Stimulated activated CD8-positive, alpha-beta memory T cell treated with anti-CD3 and anti-CD28 coated beads, Interleukin-4, amount 100 ng/mL, for 4 hours (primary cell): ENCODE data around the gene RASGEF1C.
"Not testable (repeated sequence)": the region's sequence is repeated elsewhere in the genome, so short reads cannot be mapped to it uniquely, and the experiment has no call there.

Experiments
- DNase-seq, 2 donors: peaks; one replicate each; pipeline ENCODE4 v3.0.0-alpha.2; 2020; ENCODE audit warnings: low read depth in 2 of 2, low spot score in 1 of 2

RASGEF1C gene

GRCh38 chr5:180101451-180102105 lies 107.4 kb downstream of the RASGEF1C start:
- no peak for DNase-seq

GRCh38 chr5:180100621-180101450 lies 108.2 kb downstream of the RASGEF1C start:
- DNase-seq = no peak

DNA sequence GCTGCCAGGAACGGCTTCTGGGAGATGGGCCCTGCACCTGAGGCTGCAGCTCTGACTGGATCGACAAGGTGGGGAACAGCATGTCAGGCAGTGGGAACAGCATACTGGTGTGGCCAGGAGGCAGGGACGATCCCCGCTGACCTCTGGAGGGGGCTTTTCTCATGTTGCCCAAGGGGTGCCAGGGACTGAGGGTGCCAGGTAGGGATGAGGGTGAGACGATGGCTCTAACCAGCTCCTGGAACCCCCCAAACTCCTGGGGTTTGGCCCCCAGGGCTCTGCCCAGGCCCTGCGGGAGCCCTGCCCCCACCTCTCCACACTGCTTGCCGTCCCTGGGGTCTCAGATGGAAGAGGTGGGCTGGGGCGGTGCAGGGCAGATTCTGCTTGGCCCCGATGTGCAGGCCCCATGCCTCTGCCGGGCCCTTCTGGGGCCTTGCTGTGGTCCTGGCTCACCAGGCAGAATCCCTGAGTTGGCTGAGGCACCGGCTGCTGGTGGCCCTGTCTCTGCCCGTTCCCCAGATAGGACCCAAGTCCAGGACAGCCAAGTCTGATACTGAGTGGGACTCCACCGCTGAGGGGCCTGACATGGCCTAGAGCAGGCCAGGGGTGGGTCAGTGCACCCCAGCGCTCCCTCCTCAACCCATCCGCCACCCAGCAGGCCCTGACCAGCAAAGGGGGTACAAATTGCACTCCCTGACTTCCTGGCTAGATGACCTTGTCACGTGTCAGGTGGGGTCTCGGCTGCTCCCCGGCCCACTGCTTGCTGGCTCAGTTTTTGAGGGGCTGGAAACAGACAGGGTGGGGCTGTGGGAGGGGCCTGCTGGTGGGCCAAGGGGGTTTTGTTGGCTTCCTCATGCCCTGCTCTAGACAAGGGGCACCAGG lies 109.0 kb downstream of the RASGEF1C start:
- DNase-seq = no peak

DNA sequence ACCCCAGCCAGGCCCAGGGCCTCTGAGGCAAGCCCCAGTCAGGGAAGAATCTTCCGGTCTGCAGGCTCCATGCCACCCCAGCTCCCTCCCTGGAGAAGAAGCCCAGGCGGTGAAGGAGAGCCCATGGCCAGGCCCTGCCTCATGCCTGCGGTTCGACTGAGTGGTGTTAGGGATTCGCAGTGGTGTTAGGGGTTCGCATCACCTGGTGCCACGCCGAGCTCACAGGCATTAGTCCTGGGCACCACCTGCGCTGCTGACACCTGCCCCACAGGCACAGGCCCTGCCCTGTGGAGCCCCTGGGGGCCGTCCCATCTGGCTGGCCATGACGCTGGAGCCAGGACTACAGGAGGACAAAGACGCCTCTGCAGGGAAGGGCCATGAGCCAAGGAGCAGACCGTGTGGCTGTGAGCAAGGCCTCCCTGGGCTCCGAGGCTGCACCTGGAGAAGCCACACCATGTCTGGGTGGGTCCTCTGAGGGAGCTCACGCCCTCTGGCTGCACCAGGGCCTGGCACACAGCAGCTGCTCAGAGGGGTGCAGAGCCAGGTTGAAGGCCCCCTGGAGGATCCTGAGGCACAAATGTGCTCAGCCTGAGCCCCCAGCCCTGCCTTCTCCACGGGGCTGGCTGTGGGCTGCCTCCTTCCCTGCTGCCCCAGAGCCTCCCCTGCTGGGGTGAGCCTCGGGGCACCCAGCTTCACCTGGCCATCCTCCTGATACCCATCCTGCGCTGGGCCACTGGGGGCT lies 109.8 kb downstream of the RASGEF1C start:
- no peak for DNase-seq

DNA sequence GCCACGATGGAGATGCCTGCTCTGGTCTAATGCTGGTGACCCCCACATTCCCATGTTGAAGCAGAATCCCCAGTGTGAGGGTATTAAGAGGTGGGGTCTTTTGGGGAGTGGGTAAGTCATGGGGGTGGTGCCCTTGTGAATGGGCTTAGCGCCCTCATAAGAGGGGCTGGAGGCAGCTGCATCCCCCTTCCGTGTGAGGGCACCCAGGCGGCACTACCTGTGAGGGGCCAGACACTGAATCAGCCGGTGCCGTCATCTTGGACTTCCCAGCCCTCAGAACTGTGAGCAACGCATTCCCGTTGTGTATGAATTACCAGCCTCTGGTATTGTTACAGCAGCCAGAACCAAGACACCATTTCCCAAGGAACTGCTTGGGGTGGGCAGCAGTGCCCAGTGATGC lies 110.5 kb downstream of the RASGEF1C start:
- no peak for DNase-seq

DNA sequence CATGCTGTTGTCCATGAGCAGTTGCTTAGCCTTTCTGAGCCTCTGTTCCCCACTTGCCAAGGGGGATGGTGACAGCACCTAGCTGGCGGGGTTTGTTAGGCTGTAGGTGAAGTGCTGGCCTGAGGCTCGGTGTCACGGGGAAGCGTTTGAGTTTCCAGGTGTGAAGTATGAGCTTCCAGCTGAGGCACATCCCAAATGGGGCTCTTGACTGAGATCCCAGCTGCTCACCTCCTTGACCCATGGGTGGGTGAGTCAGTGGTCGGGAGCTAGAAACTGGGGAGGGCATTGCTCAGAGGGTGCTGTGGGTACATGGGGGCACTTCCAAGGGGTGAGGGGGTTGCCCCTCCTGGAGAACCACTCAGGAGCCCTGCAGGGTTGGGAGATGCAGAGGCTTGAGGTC lies 111.1 kb downstream of the RASGEF1C start:
- no peak for DNase-seq

DNA sequence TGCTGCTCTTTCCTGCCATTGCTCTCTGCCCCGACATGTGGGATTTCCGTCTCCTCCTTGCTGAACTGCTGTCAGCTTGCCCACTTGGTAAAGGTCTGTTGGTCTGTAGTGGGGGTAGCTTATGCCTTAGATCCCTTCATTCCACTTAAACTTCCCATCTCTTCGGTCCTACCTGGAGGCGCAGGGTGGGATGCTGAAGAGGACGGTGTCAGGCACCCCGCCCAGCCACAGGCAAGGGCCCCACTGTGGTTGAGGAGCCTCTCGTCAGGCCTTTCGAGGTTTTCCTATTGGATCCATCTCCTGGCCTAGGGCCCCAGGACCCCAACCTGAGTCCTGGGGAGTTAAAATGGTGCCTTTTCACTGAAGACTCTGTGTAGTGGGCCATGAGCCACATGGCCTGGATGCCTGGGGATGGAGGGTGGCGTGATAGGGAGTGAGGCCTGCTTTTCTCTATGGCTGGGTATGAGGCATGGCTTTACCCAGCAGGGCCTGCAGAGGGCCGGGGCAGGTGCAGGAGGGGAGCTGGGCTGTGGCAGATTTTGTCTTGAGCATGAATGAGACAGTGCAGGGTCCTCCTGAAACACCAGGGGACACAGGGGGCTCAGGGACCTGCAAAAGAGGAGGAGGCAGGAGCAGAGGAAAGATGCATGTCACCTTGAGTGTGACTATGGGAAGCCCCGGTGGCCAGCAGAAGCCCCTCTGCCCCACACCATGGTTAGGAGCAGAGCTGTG lies 111.7 kb downstream of the RASGEF1C start:
- no peak for DNase-seq

DNA sequence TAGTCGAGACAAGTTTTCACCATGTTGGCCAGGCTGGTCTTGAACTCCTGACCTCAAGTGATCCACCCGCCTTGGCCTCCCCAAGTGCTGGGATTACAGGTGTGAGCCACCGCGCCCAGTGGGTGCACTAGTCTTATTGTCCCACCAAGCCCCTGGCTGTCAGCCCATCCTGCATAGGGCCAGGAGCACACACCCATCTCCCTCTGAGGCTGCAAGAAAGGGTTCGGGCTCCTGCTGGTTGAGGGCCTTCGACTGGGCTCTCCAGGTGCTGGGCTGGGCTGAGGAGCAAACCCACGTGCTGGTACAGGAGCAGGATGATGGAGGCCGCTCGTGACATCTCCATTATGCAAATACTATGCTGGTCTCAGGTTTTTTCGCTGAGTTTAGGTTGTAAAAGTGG lies 112.4 kb downstream of the RASGEF1C start:
- no peak for DNase-seq

DNA sequence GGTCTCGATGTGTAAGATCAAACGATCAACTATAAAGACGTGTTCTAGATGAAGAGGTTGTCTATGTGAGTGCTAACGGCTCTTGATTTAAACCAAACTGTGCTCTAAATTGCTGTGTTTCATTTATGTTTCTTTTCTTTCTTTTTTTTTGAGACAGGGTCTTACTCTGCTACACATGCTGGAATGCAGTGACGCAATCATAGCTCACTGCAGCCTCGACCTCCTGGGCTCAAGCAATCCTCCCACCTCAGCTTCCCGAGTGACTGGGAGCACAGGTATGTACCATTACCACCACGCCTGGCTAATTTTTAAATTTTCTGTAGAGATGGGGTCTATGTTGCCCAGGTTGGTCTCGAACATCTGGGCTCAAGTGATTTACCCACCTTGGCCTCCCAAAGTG lies 113.5 kb downstream of the RASGEF1C start:
- DNase-seq = no peak

GRCh38 chr5:180093651-180094382 lies 115.2 kb downstream of the RASGEF1C start:
- DNase-seq = no peak

GRCh38 chr5:180093241-180093640 lies 115.8 kb downstream of the RASGEF1C start:
- no peak for DNase-seq

- no peak for DNase-seq
Measured at GRCh38 chr5:180090769-180091546, 118.1 kb downstream of the RASGEF1C start.

- peak; percentile 45 to 50 for DNase-seq
Measured at GRCh38 chr5:180090098-180090768, 118.8 kb downstream of the RASGEF1C start.

DNA sequence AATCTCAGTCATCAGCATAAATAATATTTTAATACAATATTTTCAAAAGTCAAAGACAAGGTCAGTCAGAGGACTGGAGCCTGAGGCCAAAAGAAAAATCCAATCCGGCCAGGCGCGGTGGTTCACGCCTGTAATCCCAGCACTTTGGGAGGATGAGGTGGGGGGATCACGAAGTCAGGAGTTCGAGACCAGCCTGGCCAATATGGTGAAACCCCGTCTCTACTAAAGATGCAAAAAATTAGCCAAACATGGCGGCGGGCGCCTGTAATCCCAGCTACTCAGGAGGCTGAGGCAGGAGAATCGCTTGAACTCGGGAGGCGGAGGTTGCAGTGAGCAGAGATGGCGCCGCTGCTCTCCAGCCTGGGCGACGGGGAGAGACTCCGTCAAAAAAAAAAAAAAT lies 119.4 kb downstream of the RASGEF1C start:
- DNase-seq = not testable (repeated sequence)

GRCh38 chr5:180088561-180088960 lies 120.5 kb downstream of the RASGEF1C start:
- DNase-seq = no peak

DNA sequence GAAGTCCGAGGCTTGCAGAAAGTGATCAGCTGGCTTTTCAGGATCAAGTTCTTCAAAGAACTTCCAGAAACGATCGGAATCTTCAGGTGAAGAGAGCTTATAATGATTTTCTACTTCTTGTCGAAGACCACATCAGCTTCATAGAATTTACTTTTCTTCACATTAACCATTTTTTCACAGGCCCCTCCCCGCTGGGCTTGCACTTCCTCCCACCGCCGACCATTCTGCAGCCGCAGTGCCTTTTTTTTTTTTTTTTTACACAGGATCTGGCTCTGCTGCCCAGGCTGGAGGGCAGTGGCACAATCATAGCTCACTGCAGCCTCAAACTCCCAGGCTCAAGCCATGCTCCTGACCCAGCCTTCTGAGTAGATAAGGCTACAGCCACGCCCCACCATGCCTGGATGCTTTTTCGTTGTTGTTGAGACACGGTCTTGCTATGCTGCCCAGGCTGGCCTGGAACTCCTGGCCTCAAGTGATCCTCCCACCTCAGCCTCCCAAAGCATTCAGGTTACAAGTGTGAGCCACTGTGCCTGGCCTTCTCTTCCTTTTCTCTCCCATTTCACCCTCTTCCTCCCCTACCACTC lies 122.1 kb downstream of the RASGEF1C start:
- DNase-seq = no peak

DNA sequence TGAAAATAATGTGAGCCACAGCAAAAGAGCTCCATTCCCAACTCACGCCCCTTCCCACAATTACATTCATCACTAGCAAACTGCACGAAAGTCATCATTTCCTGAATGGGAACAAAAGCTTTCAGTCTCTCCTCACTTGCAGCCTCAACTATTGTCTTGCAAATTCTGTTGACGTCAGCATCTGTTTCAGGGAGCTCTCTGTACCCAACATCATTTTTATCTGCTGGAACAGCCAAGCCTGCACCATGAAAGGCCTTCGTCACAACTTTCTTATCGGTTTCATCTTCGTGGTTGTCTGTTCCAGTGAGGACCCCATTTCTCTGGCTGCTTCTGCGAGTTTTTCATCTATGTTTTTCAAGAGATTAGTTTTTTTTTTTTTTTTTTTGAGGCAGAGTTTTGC lies 123.2 kb downstream of the RASGEF1C start:
- DNase-seq = no peak
